Keratinocyte (primary cell): ENCODE results near the gene ZDHHC3. TPM values are rescaled to one million over a fixed set of nuclear protein-coding genes. Genes with fewer than 3 reads are reported as not detected.

ENCODE experiments used
- DNase-seq: peaks from one replicate; pipeline ENCODE4 v3.0.0-alpha.2; 2011; ENCODE audit warnings: low read depth, missing footprints, low spot score
- FAIRE-seq: peaks from 2 replicates; lab custom pipeline; 2011; peaks lifted over from hg19 to GRCh38; lab: Jason Lieb, UNC
- H2AFZ ChIP-seq: 2 replicates; pipeline ENCODE4 v1.6.0; 2012; ENCODE audit warnings: low read length, control low read depth, inconsistent platforms; ENCODE audit not compliant: control insufficient read depth
- H3K27ac ChIP-seq: 2 replicates; pipeline ENCODE4 v1.5.1; 2011; ENCODE audit warnings: low read length; ENCODE audit not compliant: control insufficient read depth, insufficient read depth
- H3K27me3 ChIP-seq: 3 replicates; pipeline ENCODE4 v1.6.0; 2011; ENCODE audit warnings: low read length; ENCODE audit not compliant: control insufficient read depth, insufficient read depth; ENCODE audit errors: extremely low read depth
- H3K36me3 ChIP-seq, 2 experiments: 2 replicates in 1 of 2; 3 replicates in 1 of 2; pipeline ENCODE4 v1.5.1; 2011; ENCODE audit warnings: low read length in 2 of 2, mild to moderate bottlenecking in 1 of 2; ENCODE audit not compliant: control insufficient read depth in 2 of 2, insufficient read depth in 2 of 2; ENCODE audit errors: extremely low read depth in 1 of 2
- H3K4me1 ChIP-seq: 3 replicates; pipeline ENCODE4 v1.5.1; 2011; ENCODE audit warnings: low read length; ENCODE audit not compliant: control insufficient read depth, insufficient read depth; ENCODE audit errors: extremely low read depth
- H3K4me2 ChIP-seq: 3 replicates; pipeline ENCODE4 v1.6.0; 2011; ENCODE audit warnings: low read depth, low read length; ENCODE audit not compliant: control insufficient read depth, insufficient read depth; ENCODE audit errors: extremely low read depth
- H3K4me3 ChIP-seq, 3 experiments: fragments of 200-600 bp in 1 of 3; sonication (generic) in 1 of 3; 2 replicates in 2 of 3; 3 replicates in 1 of 3; pipeline ENCODE4 v1.5.1; 2011 to 2016; ENCODE audit warnings: low read length in 3 of 3, mild to moderate bottlenecking in 3 of 3, control low read depth in 2 of 3, inconsistent platforms in 1 of 3, low read depth in 1 of 3, mixed read lengths in 1 of 3, mixed run types in 1 of 3, moderate library complexity in 1 of 3; ENCODE audit not compliant: control insufficient read depth in 2 of 3, insufficient read depth in 2 of 3; ENCODE audit errors: extremely low read depth in 1 of 3
- H3K79me2 ChIP-seq: 2 replicates; pipeline ENCODE4 v1.6.0; 2012; ENCODE audit warnings: low read length; ENCODE audit not compliant: control insufficient read depth, insufficient read depth
- H3K9ac ChIP-seq: 3 replicates; pipeline ENCODE4 v1.6.0; 2011; ENCODE audit warnings: low read length; ENCODE audit not compliant: control insufficient read depth, insufficient read depth; ENCODE audit errors: extremely low read depth
- H3K9me1 ChIP-seq: 3 replicates; pipeline ENCODE4 v1.6.0; 2011; ENCODE audit warnings: low read length; ENCODE audit not compliant: control insufficient read depth, insufficient read depth; ENCODE audit errors: extremely low read depth
- H3K9me3 ChIP-seq: 2 replicates; pipeline ENCODE4 v1.5.1; 2012; ENCODE audit warnings: low read depth, low read length; ENCODE audit not compliant: control insufficient read depth
- H4K20me1 ChIP-seq: 3 replicates; pipeline ENCODE4 v1.6.0; 2011; ENCODE audit warnings: low read length; ENCODE audit not compliant: control insufficient read depth, insufficient read depth; ENCODE audit errors: extremely low read depth
- CTCF ChIP-seq, 3 experiments: IDR thresholded peaks in 1 of 3; conservative IDR thresholded peaks in 1 of 3; optimal IDR thresholded peaks in 1 of 3; 2 replicates in 2 of 3; 3 replicates in 1 of 3; pipeline versions ENCODE3 to v1.5.1; 2011; ENCODE audit warnings: low read length in 3 of 3, mild to moderate bottlenecking in 3 of 3, moderate library complexity in 2 of 3, control low read depth in 1 of 3, inconsistent platforms in 1 of 3; ENCODE audit not compliant: insufficient read depth in 2 of 3; ENCODE audit errors: extremely low read depth in 1 of 3
- EZH2 ChIP-seq: IDR thresholded peaks from one replicate; pipeline ENCODE4 v1.6.1; 2012; ENCODE audit warnings: inconsistent platforms, mild to moderate bottlenecking, low read length, moderate library complexity
- dilution Hi-C: fragments of 300-500 bp; cut with MboI; formaldehyde crosslinking; loops from one replicate; pipeline ENCODE4 v1.7.0; 2020; ENCODE audit warnings: low sequenced_read_pairs; ENCODE audit not compliant: extremely low pct_ligation_motif_present
- polyA plus RNA-seq, 5 experiments: library from polyadenylated mRNA; depleted of rRNA in 3 of 5; stranded (reverse) in 3 of 5; stranded (forward) in 1 of 5; unstranded in 1 of 5; fragments of >200 nt; gene quantifications; 1 replicate in 1 of 5; 2 replicates in 3 of 5; 3 replicates in 1 of 5; pipeline versions ENCODE4 v1.2.1 to v1.2.3, GENCODE V29; 2011 to 2012; ENCODE audit warnings: missing spikeins in 2 of 5, low read depth in 1 of 5, low replicate concordance in 1 of 5

The ZDHHC3 gene
- polyA plus RNA-seq, 1 donor (not counting 4 experiments of a cell fraction or from before 2014, with no cell fraction given) = 151 TPM

DNA sequence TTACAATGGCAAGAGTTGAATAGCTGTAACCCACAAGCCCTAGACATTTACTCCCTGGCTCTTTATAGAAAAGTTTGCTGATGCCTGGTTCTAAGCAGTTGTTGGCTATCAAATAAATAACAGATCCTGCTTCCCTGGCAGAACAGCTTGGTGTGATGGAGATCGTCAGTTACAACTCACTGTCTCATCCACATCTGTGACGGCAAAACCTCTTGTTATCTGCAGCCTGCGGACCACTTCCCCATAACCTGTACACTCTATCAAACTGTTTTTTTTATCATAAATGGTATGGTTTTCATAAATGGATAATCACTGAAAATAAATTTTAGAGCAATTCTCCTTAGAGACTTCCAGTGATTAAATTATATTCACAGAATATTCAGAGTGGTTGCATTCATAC is 14.1 kb downstream of the ZDHHC3 start:
- Histone ChIP-seq H3K4me3 (no peak overlapping the region), H3K4me1 (peaks cover 44% of the 10 kb centered on the region), H3K79me2 (peaks cover 84% of the 10 kb centered on the region), H3K9me3 (no peaks in the 10 kb centered on the region), H4K20me1 (peaks cover 4% of the 10 kb centered on the region), H2AFZ (no peak overlapping the region), H3K9me1 (peaks cover 2% of the 10 kb centered on the region), H3K27me3 (no peaks in the 10 kb centered on the region), H3K9ac (no peak overlapping the region), H3K27ac (no peak overlapping the region), H3K4me2 (no peak overlapping the region), H3K36me3 (peaks cover 2 to 9% of the 10 kb centered on the region in 2 experiments)
- dilution Hi-C loops = no loop called here
- TF ChIP-seq EZH2 = no peak
- no peak for TF ChIP-seq CTCF (optimal IDR thresholded peaks at IDR 0.05 in 1 of 3, IDR thresholded peaks at IDR 0.05 in 1 of 3, conservative IDR thresholded peaks at IDR 0.05 in 1 of 3; ENCODE audit: extremely low read depth in 1 of 3, insufficient read depth in 2 of 3, low read length in 3 of 3)
- no peak for FAIRE-seq
- no peak for DNase-seq

GRCh38 chr3:44960387-44961026 is 15.5 kb downstream of the ZDHHC3 start:
- dilution Hi-C loops = no loop called here
- TF ChIP-seq EZH2 (no peak), CTCF (optimal IDR thresholded peaks at IDR 0.05 in 1 of 3, IDR thresholded peaks at IDR 0.05 in 1 of 3, conservative IDR thresholded peaks at IDR 0.05 in 1 of 3; ENCODE audit: extremely low read depth in 1 of 3, insufficient read depth in 2 of 3, low read length in 3 of 3) (no peak)
- Histone ChIP-seq H3K79me2 (peaks cover 82% of the 10 kb centered on the region), H3K4me3 (no peak overlapping the region), H3K27ac (no peak overlapping the region), H2AFZ (no peak overlapping the region), H3K4me2 (no peak overlapping the region), H3K4me1 (peaks cover 37% of the 10 kb centered on the region), H4K20me1 (peaks cover 4% of the 10 kb centered on the region), H3K9me1 (peaks cover 2% of the 10 kb centered on the region), H3K9ac (no peak overlapping the region), H3K27me3 (no peaks in the 10 kb centered on the region), H3K36me3 (peaks cover 2 to 9% of the 10 kb centered on the region in 2 experiments), H3K9me3 (no peaks in the 10 kb centered on the region)
- DNase-seq (no peak), FAIRE-seq (no peak)
